ENCODE measurements around the gene ANKRD16. TPM values are rescaled to one million over a fixed set of nuclear protein-coding genes. Genes with fewer than 3 reads are reported as not detected.
"Not testable (repeated sequence)": the region's sequence is repeated elsewhere in the genome, so short reads cannot be mapped to it uniquely, and the experiment has no call there.

ANKRD16 gene
- total and polyA plus RNA-seq, 7 experiments from 2014 or later: 4.6 to 9.8 (median 7.0) TPM

DNA sequence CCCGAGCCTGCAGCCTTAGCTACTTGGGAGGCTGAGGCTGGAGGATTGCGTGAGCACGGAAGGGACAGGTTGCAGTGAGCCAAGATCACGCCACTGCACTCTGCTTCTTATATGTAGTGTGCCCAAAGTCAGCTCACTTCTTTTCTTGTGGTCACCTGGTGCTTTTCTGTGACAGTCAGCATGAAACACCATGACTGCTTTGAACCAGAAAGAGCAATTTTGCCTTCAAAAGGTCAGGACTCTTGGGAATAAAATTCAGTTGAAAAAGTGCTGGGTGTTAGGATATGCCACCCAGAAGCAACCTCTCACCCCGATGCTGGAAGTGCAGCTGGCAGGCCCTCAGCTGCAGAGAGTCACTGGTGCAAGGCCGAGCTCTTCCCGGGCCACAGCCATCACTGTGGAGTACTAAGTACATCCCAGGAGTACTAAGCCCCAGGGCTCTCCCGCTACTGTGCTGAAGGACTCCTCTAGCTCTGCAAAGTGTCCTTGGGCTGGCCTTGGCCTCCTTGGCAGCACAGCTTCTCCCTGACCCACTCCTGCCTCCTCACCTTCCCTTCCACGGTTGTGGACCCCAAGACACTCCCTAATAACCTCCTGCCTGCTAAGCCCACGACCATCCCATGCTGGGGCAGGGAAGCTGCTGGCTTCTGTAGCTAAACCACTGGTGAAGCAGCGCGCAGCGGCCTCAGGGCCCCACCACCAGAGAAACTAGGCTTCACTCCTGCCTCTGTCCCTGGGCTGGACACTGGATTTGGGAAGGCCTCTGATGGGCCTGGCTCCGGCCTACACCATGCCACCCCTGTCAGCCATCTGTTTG lies 58.9 kb downstream of the ANKRD16 start:
- CTCF ChIA-PET: interaction anchor here (0.6 kb wide), 1 partner anchor 8 kb away, joined by 3 read pairs; no protein-coding TSS in a partner anchor
- no peak overlapping the region for H3K27ac Mint-ChIP-seq
- H3K36me3 Mint-ChIP-seq: no peaks in the 10 kb centered on the region
- Histone ChIP-seq H3K4me3 (ENCODE audit: low read length) (no peak overlapping the region), H3K9me3 (ENCODE audit: control insufficient read depth in 2 of 3, low read length in 3 of 3) (no peaks in the 10 kb centered on the region), H3K4me1 (ENCODE audit: control insufficient read depth in 2 of 2, insufficient read depth in 2 of 2, low read length in 2 of 2) (no peaks in the 10 kb centered on the region), H3K27me3 (ENCODE audit: control insufficient read depth in 2 of 2, insufficient read depth in 2 of 2, low read length in 2 of 2) (no peaks in the 10 kb centered on the region), H3K27ac (ENCODE audit: low read depth, low read length) (no peak overlapping the region), H3K36me3 (ENCODE audit: control insufficient read depth in 2 of 3, insufficient read depth in 3 of 3, low read length in 3 of 3) (no peaks in the 10 kb centered on the region)
- no peak overlapping the region for H3K4me3 Mint-ChIP-seq
- no peak for DNase-seq
- POLR2A ChIA-PET: no interaction called here
- intact Hi-C loops (cut with micrococcal nuclease): no loop called here
- ATAC-seq: no peak
- no peaks in the 10 kb centered on the region for H3K9me3 Mint-ChIP-seq
- peaks cover 0 to 2% (median 0%) of the 10 kb centered on the region in 5 donors for H3K27me3 Mint-ChIP-seq
- H3K4me1 Mint-ChIP-seq: no peaks in the 10 kb centered on the region

DNA sequence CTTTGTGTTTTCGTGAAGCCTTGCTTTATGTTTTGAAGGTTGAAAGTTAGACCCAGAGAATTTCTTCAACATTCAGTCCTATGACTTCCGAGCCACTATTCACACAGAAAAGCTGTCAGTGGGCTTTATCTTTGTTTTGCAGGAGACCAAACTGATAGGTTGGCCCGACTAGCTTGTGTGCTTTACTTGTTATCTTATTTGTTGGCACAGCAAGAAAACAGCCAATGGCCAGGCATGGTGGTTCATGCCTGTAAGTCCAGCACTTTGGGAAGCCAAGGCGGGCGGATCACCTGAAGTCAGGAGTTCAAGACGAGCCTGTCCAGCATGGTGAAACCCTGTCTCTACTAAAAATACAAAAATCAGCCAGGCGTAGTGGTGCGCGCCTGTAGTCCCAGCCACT lies 60.4 kb downstream of the ANKRD16 start:
- Histone ChIP-seq H3K36me3 (ENCODE audit: control insufficient read depth in 2 of 3, insufficient read depth in 3 of 3, low read length in 3 of 3) (no peaks in the 10 kb centered on the region), H3K4me1 (ENCODE audit: control insufficient read depth in 2 of 2, insufficient read depth in 2 of 2, low read length in 2 of 2) (no peaks in the 10 kb centered on the region), H3K4me3 (ENCODE audit: low read length) (no peak overlapping the region), H3K27me3 (ENCODE audit: control insufficient read depth in 2 of 2, insufficient read depth in 2 of 2, low read length in 2 of 2) (no peaks in the 10 kb centered on the region), H3K9me3 (ENCODE audit: control insufficient read depth in 2 of 3, low read length in 3 of 3) (no peaks in the 10 kb centered on the region), H3K27ac (ENCODE audit: low read depth, low read length) (no peak overlapping the region)
- no peak for ATAC-seq
- ChIA-PET POLR2A (no interaction called here), CTCF (no interaction called here)
- no peak overlapping the region for H3K27ac Mint-ChIP-seq
- no peaks in the 10 kb centered on the region for H3K36me3 Mint-ChIP-seq
- H3K4me1 Mint-ChIP-seq: no peaks in the 10 kb centered on the region
- no peak overlapping the region for H3K4me3 Mint-ChIP-seq
- no peak for DNase-seq
- H3K27me3 Mint-ChIP-seq: no peaks in the 10 kb centered on the region
- intact Hi-C loops (cut with micrococcal nuclease): no loop called here
- H3K9me3 Mint-ChIP-seq: no peaks in the 10 kb centered on the region

DNA sequence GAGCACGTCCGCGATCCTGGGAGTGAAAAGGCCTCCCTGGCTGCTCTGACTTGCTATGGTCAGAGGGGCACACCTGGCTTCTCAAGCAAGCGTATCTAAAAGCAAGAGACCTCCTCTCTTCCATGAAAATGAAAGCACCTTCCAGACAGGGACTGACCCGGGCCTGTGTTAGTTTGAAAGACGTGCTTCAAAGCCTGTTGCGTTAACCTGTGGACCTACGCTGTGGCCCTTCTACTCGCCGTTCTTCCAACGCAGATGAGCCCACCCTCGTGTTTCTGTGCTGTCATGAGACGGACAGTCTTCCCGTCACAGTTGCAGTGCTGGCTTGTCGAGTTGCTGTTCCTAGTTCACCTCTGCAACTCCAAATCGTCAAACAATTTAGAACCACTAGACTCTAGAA lies 61.0 kb downstream of the ANKRD16 start:
- no peak overlapping the region for H3K27ac Mint-ChIP-seq
- intact Hi-C loops (cut with micrococcal nuclease): no loop called here
- Histone ChIP-seq H3K4me1 (ENCODE audit: control insufficient read depth in 2 of 2, insufficient read depth in 2 of 2, low read length in 2 of 2) (no peaks in the 10 kb centered on the region), H3K36me3 (ENCODE audit: control insufficient read depth in 2 of 3, insufficient read depth in 3 of 3, low read length in 3 of 3) (no peaks in the 10 kb centered on the region), H3K4me3 (ENCODE audit: low read length) (no peak overlapping the region), H3K27ac (ENCODE audit: low read depth, low read length) (no peak overlapping the region), H3K9me3 (ENCODE audit: control insufficient read depth in 2 of 3, low read length in 3 of 3) (no peaks in the 10 kb centered on the region), H3K27me3 (ENCODE audit: control insufficient read depth in 2 of 2, insufficient read depth in 2 of 2, low read length in 2 of 2) (no peaks in the 10 kb centered on the region)
- no peaks in the 10 kb centered on the region for H3K9me3 Mint-ChIP-seq
- H3K4me3 Mint-ChIP-seq: no peak overlapping the region
- no peaks in the 10 kb centered on the region for H3K4me1 Mint-ChIP-seq
- no peaks in the 10 kb centered on the region for H3K27me3 Mint-ChIP-seq
- ChIA-PET CTCF (no interaction called here), POLR2A (no interaction called here)
- H3K36me3 Mint-ChIP-seq: no peaks in the 10 kb centered on the region
- DNase-seq: no peak
- ATAC-seq: no peak

- no peaks in the 10 kb centered on the region for H3K36me3 ChIP-seq (ENCODE audit: control insufficient read depth in 2 of 3, insufficient read depth in 3 of 3, low read length in 3 of 3)
- H3K9me3 ChIP-seq (ENCODE audit: control insufficient read depth in 2 of 3, low read length in 3 of 3): no peaks in the 10 kb centered on the region
- ChIA-PET CTCF (no interaction called here), POLR2A (no interaction called here)
- Mint-ChIP-seq H3K4me1 (no peaks in the 10 kb centered on the region), H3K4me3 (no peak overlapping the region), H3K27me3 (no peaks in the 10 kb centered on the region), H3K27ac (no peak overlapping the region), H3K36me3 (no peaks in the 10 kb centered on the region), H3K9me3 (no peaks in the 10 kb centered on the region)
- no peak overlapping the region for H3K4me3 ChIP-seq (ENCODE audit: low read length)
- H3K4me1 ChIP-seq (ENCODE audit: control insufficient read depth in 2 of 2, insufficient read depth in 2 of 2, low read length in 2 of 2): no peaks in the 10 kb centered on the region
- H3K27me3 ChIP-seq (ENCODE audit: control insufficient read depth in 2 of 2, insufficient read depth in 2 of 2, low read length in 2 of 2): no peaks in the 10 kb centered on the region
- no peak overlapping the region for H3K27ac ChIP-seq (ENCODE audit: low read depth, low read length)
- intact Hi-C loops (cut with micrococcal nuclease): no loop called here
- ATAC-seq (no peak), DNase-seq (no peak)
Measured at GRCh38 chr10:5827841-5828240, 61.9 kb downstream of the ANKRD16 start.

GRCh38 chr10:5826511-5826910 lies 63.2 kb downstream of the ANKRD16 start:
- intact Hi-C loops (cut with micrococcal nuclease); H3K4me3 Mint-ChIP-seq; H3K27me3 ChIP-seq (ENCODE audit: control insufficient read depth in 2 of 2, insufficient read depth in 2 of 2, low read length in 2 of 2); CTCF ChIA-PET; H3K9me3 Mint-ChIP-seq; H3K27ac Mint-ChIP-seq; H3K36me3 ChIP-seq (ENCODE audit: control insufficient read depth in 2 of 3, insufficient read depth in 3 of 3, low read length in 3 of 3); POLR2A ChIA-PET; H3K36me3 Mint-ChIP-seq; H3K4me1 ChIP-seq (ENCODE audit: control insufficient read depth in 2 of 2, insufficient read depth in 2 of 2, low read length in 2 of 2); H3K9me3 ChIP-seq (ENCODE audit: control insufficient read depth in 2 of 3, low read length in 3 of 3); H3K4me1 Mint-ChIP-seq; H3K27ac ChIP-seq (ENCODE audit: low read depth, low read length); H3K4me3 ChIP-seq (ENCODE audit: low read length); DNase-seq; H3K27me3 Mint-ChIP-seq; ATAC-seq: not testable (repeated sequence)

DNA sequence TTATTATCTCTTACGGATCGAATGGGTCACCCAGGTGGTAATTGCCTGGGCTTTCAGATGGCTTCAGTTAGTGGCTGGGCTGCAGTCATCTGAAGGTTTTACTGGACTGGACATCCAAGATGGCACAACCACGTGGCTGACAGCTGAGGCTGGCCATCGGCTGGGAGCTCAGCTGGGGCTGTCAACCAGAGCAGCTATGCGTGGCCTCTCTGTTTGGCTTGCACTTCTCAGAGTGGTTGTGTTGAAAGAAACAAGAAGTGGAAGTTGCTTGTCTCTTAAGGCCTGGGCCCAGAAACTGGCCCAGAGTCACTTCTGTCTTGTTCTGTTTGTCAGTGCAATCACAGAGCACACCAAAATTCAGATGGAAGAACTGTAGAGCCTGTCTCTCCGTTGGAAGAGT lies 70.8 kb downstream of the ANKRD16 start:
- CTCF ChIA-PET: no interaction called here

DNA sequence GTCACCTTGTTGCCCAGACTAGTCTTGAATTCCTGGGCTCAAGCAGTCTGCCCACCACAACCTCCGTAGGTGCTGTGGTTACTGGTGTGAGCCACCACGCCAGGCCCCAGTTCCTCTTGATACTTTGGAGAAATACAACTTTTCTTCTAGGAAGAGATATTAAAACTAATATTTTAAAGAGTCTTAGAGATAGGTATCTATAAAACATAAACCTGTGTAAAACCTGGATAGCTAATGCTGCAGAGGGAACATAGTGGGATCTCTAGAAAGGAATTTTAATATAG lies 71.7 kb downstream of the ANKRD16 start:
- ChIA-PET CTCF (no interaction called here), POLR2A (interaction anchor here (1.0 kb wide), 1 partner anchor 10 kb away, joined by 3 read pairs; no protein-coding TSS in a partner anchor)
- Mint-ChIP-seq H3K9me3 (peaks cover 0 to 6% (median 0%) of the 10 kb centered on the region in 11 donors), H3K27me3 (no peaks in the 10 kb centered on the region), H3K36me3 (peaks cover 0 to 15% (median 0%) of the 10 kb centered on the region in 5 donors), H3K4me1 (peaks cover 23 to 36% (median 31%) of the 10 kb centered on the region in 7 donors), H3K4me3 (no peak overlapping the region), H3K27ac (peak overlapping the region in 4 of 9 donors; percentile 4 to 95 (median 85))
- Histone ChIP-seq H3K9me3 (ENCODE audit: control insufficient read depth in 2 of 3, low read length in 3 of 3) (no peaks in the 10 kb centered on the region), H3K4me3 (ENCODE audit: low read length) (no peak overlapping the region), H3K27ac (ENCODE audit: low read depth, low read length) (no peak overlapping the region), H3K36me3 (ENCODE audit: control insufficient read depth in 2 of 3, insufficient read depth in 3 of 3, low read length in 3 of 3) (peaks cover 0 to 2% (median 0%) of the 10 kb centered on the region in 3 experiments), H3K27me3 (ENCODE audit: control insufficient read depth in 2 of 2, insufficient read depth in 2 of 2, low read length in 2 of 2) (no peaks in the 10 kb centered on the region), H3K4me1 (ENCODE audit: control insufficient read depth in 2 of 2, insufficient read depth in 2 of 2, low read length in 2 of 2) (peaks cover 12% of the 10 kb centered on the region in 2 donors)
- no peak for ATAC-seq
- DNase-seq: no peak
- intact Hi-C loops (cut with micrococcal nuclease): loop anchor here (10.0 kb wide), 4 partner anchors 157 to 1967 kb away; partner anchors contain the start of genes ATP5F1C (in 1 of the 2), IL15RA (in 1 of the 2) and KIN (in 1 of the 2)

More for the DNA sequence above, 70.8 kb downstream of the ANKRD16 start:
- H3K4me1 ChIP-seq (ENCODE audit: control insufficient read depth in 2 of 2, insufficient read depth in 2 of 2, low read length in 2 of 2): peaks cover 12% of the 10 kb centered on the region in 2 donors
- POLR2A ChIA-PET: interaction anchor here (0.7 kb wide), 1 partner anchor 1425 kb away, joined by 4 read pairs; no protein-coding TSS in a partner anchor
- Mint-ChIP-seq H3K27me3 (no peaks in the 10 kb centered on the region), H3K9me3 (peaks cover 0 to 6% (median 0%) of the 10 kb centered on the region in 11 donors), H3K27ac (peak overlapping the region in 4 of 9 donors; percentile 5 to 67 (median 32)), H3K36me3 (peaks cover 0 to 15% (median 0%) of the 10 kb centered on the region in 5 donors), H3K4me3 (no peak overlapping the region), H3K4me1 (peaks cover 23 to 36% (median 31%) of the 10 kb centered on the region in 7 donors)
- no peak overlapping the region for H3K27ac ChIP-seq (ENCODE audit: low read depth, low read length)
- no peaks in the 10 kb centered on the region for H3K36me3 ChIP-seq (ENCODE audit: control insufficient read depth in 2 of 3, insufficient read depth in 3 of 3, low read length in 3 of 3)
- H3K27me3 ChIP-seq (ENCODE audit: control insufficient read depth in 2 of 2, insufficient read depth in 2 of 2, low read length in 2 of 2): no peaks in the 10 kb centered on the region
- no peak overlapping the region for H3K4me3 ChIP-seq (ENCODE audit: low read length)
- intact Hi-C loops (cut with micrococcal nuclease): loop anchor here (10.0 kb wide), 4 partner anchors 156 to 1966 kb away; partner anchors contain the start of genes ATP5F1C (in 1 of the 2), IL15RA (in 1 of the 2) and KIN (in 1 of the 2)
- no peaks in the 10 kb centered on the region for H3K9me3 ChIP-seq (ENCODE audit: control insufficient read depth in 2 of 3, low read length in 3 of 3)
- no peak for ATAC-seq
- DNase-seq: no peak

All from naive thymus-derived CD4-positive, alpha-beta T cell (primary cell).